Tibial nerve (tissue), 4 donors: ENCODE measurements around the gene SRPRB.

ENCODE experiments used
- CTCF ChIP-seq, 5 experiments: fragments of 200-600 bp in 3 of 5; fragments of 450-650 bp in 2 of 5; sonication (generic) in 3 of 5; IDR thresholded peaks; one replicate each; pipeline ENCODE4 v1.5.1; 2016 to 2019; ENCODE audit warnings: antibody characterized with exemption in 5 of 5, mild to moderate bottlenecking in 3 of 5, moderate library complexity in 2 of 5
- EP300 ChIP-seq, 2 donors: sonication (generic); formaldehyde crosslinking; IDR thresholded peaks; one replicate each; pipeline ENCODE4 v1.6.1; 2017; ENCODE audit warnings: antibody characterized with exemption in 2 of 2, mild to moderate bottlenecking in 1 of 2

GRCh38 chr3:133860519-133860918 is 54.9 kb downstream of the SRPRB start:
- no peak for TF ChIP-seq CTCF (IDR thresholded peaks at IDR 0.05)
- no peak for TF ChIP-seq EP300 (IDR thresholded peaks at IDR 0.05)
